Progenitor cell of endocrine pancreas (in vitro differentiated cells): ENCODE data around the gene XKR7. TPM values are rescaled to one million over a fixed set of nuclear protein-coding genes. Genes with fewer than 3 reads are reported as not detected.
A peak's percentile ranks its signal among the peaks of the same experiment; 100 is the strongest.

Experiments
- DNase-seq: peaks from one replicate; pipeline ENCODE4 v3.0.0; 2021; ENCODE audit warnings: low spot score; ENCODE audit not compliant: unreplicated experiment
- H3K27ac Mint-ChIP-seq: 2 replicates; pipeline ENCODE4 v1.8.0; 2021; ENCODE audit warnings: mild to moderate bottlenecking, moderate library complexity, mixed read lengths
- H3K27me3 Mint-ChIP-seq: 2 replicates; pipeline ENCODE4 v1.8.0; 2021; ENCODE audit warnings: mixed read lengths
- H3K36me3 Mint-ChIP-seq: 2 replicates; pipeline ENCODE4 v1.8.0; 2022; ENCODE audit warnings: mixed read lengths; ENCODE audit not compliant: insufficient read depth
- H3K4me1 Mint-ChIP-seq: 2 replicates; pipeline ENCODE4 v1.8.0; 2021; ENCODE audit warnings: low read depth, mixed read lengths
- H3K4me3 Mint-ChIP-seq: 2 replicates; pipeline ENCODE4 v1.8.0; 2021; ENCODE audit warnings: low read depth, mild to moderate bottlenecking, moderate library complexity, mixed read lengths
- H3K9me3 Mint-ChIP-seq: 2 replicates; pipeline ENCODE4 v1.8.0; 2021; ENCODE audit warnings: low read depth, mixed read lengths
- total RNA-seq: library from RNA; stranded (reverse); gene quantifications from 2 replicates; pipeline ENCODE4 v1.2.1, GENCODE V29; 2021
- TF ChIP-seq, protein P1 (sequence below): fragments of 200-600 bp; sonication (generic); IDR thresholded peaks from one replicate; pipeline ENCODE4 v1.5.0; 2021; ENCODE audit warnings: antibody characterized with exemption, mild to moderate bottlenecking; ENCODE audit not compliant: unreplicated experiment

XKR7 gene
- total RNA-seq, 1 donor from 2014 or later: 2.7 TPM

DNA sequence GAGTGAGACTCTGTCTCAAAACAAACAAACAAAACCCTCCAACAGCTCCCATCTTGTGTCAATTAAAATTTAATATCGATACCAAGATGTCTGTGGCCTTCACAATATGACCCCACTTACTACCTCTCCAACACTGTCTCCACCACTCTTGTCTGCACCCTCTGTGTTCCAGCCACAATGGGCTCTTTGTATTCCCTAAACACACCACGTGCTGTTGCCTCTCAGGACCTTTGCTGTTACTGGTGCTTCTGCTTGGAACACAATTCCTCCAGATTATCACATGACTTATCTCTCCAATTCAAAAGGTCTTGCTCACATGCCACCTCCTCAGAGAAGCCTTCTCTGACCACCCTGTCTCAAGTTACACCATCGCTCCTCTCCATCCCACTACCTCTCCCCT is 78.0 kb downstream of the XKR7 start:
- H3K27me3 Mint-ChIP-seq: peaks cover 69% of the 10 kb centered on the region
- TF ChIP-seq, protein P1, sequence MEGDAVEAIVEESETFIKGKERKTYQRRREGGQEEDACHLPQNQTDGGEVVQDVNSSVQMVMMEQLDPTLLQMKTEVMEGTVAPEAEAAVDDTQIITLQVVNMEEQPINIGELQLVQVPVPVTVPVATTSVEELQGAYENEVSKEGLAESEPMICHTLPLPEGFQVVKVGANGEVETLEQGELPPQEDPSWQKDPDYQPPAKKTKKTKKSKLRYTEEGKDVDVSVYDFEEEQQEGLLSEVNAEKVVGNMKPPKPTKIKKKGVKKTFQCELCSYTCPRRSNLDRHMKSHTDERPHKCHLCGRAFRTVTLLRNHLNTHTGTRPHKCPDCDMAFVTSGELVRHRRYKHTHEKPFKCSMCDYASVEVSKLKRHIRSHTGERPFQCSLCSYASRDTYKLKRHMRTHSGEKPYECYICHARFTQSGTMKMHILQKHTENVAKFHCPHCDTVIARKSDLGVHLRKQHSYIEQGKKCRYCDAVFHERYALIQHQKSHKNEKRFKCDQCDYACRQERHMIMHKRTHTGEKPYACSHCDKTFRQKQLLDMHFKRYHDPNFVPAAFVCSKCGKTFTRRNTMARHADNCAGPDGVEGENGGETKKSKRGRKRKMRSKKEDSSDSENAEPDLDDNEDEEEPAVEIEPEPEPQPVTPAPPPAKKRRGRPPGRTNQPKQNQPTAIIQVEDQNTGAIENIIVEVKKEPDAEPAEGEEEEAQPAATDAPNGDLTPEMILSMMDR: no peak
- H3K4me3 Mint-ChIP-seq: no peak overlapping the region
- no peak for DNase-seq
- H3K9me3 Mint-ChIP-seq: no peaks in the 10 kb centered on the region
- H3K36me3 Mint-ChIP-seq: no peaks in the 10 kb centered on the region
- H3K4me1 Mint-ChIP-seq: no peaks in the 10 kb centered on the region
- no peak overlapping the region for H3K27ac Mint-ChIP-seq

GRCh38 chr20:32050324-32050841 is 82.4 kb downstream of the XKR7 start:
- peaks cover 74% of the 10 kb centered on the region for H3K27me3 Mint-ChIP-seq
- no peak overlapping the region for H3K4me3 Mint-ChIP-seq
- TF ChIP-seq, protein P1: no peak

DNA sequence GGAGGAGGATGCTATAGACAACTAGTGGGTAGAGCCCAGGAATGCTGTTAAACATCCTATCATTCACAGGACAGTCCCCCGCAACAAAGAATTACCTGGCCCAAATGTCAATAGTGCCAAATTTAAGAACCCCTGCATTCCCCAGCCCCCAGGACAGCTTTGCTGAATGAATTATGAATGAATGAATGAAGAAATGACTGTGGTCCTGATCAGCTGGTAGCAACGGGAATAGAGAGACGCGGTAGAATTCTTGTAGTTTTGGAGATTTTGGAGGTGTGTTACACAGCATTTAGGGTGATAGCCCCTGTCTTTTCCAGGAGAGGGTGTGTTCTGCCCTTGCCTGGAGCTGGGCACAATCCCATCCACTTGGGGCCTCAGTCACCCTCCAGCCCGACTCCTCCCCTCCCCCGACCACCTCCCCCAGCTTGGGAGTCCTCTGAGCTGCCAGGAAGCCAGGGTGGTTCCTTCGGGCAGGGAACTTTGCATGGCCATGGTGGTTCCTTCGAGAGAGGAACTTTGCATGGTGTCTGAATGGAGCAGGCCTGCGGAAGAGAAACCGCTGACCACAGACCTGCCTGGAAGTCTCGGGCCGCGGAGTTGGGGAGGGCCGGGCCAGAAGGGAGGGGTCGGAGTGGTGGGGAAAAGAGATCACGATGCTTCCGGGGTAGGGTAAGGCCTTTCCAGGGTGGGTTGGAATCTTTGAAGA is 83.1 kb downstream of the XKR7 start:
- Mint-ChIP-seq H3K4me3 (no peak overlapping the region), H3K27me3 (peaks cover 73% of the 10 kb centered on the region)
- TF ChIP-seq, protein P1: no peak

More at GRCh38 chr20:32050324-32050841, 82.4 kb downstream of the XKR7 start:
- no peak for DNase-seq
- Mint-ChIP-seq H3K36me3 (no peaks in the 10 kb centered on the region), H3K27ac (no peak overlapping the region), H3K4me1 (peaks cover 2% of the 10 kb centered on the region), H3K9me3 (no peaks in the 10 kb centered on the region)

GRCh38 chr20:32051720-32052089 is 83.8 kb downstream of the XKR7 start:
- Mint-ChIP-seq H3K27ac (no peak overlapping the region), H3K9me3 (no peaks in the 10 kb centered on the region), H3K27me3 (peaks cover 71% of the 10 kb centered on the region), H3K4me1 (peaks cover 2% of the 10 kb centered on the region), H3K4me3 (no peak overlapping the region), H3K36me3 (no peaks in the 10 kb centered on the region)
- DNase-seq: no peak
- TF ChIP-seq, protein P1: no peak

More for the DNA sequence above, 83.1 kb downstream of the XKR7 start:
- Mint-ChIP-seq H3K4me1 (peaks cover 2% of the 10 kb centered on the region), H3K27ac (no peak overlapping the region), H3K36me3 (no peaks in the 10 kb centered on the region), H3K9me3 (no peaks in the 10 kb centered on the region)
- DNase-seq: no peak

- H3K9me3 Mint-ChIP-seq: no peaks in the 10 kb centered on the region
- no peaks in the 10 kb centered on the region for H3K36me3 Mint-ChIP-seq
- no peak within 1 kb of the TSS for H3K27ac Mint-ChIP-seq
- H3K27me3 Mint-ChIP-seq: peaks cover 74% of the 10 kb centered on the region
- TF ChIP-seq, protein P1: no peak
- DNase-seq: no peak
- H3K4me3 Mint-ChIP-seq: peak within 1 kb of the TSS; percentile 17
- H3K4me1 Mint-ChIP-seq: peaks cover 2% of the 10 kb centered on the region
These were observed 84.3 kb downstream of the XKR7 start, which contains the start of gene HCK for GRCh38 chr20:32052090-32052777. Gene HCK (plus strand): TSS chr20:32052242.
